K562 (cell line): ENCODE results near the gene ZSWIM4. TPM values are rescaled to one million over a fixed set of nuclear protein-coding genes. Genes with fewer than 3 reads are reported as not detected.

ENCODE experiments used
- CTCF ChIP-seq, 3 experiments: IDR thresholded peaks in 2 of 3; conservative IDR thresholded peaks in 1 of 3; 2 replicates each; pipeline ENCODE4 v1.5.1; 2011 to 2012; ENCODE audit warnings: low read length in 3 of 3, mild to moderate bottlenecking in 3 of 3, control low read depth in 2 of 3, improper control_type of control experiment in 1 of 3, inconsistent platforms in 1 of 3, low read depth in 1 of 3, mixed read lengths in 1 of 3, moderate library complexity in 1 of 3; ENCODE audit not compliant: insufficient read depth in 2 of 3
- HDAC1 ChIP-seq, 2 experiments: fragments of 450-650 bp; IDR thresholded peaks; 2 replicates each; pipeline ENCODE4 v1.6.1; 2016 to 2017; ENCODE audit warnings: inconsistent platforms in 1 of 2, mild to moderate bottlenecking in 1 of 2, moderate library complexity in 1 of 2
- NCOA1 ChIP-seq: fragments of 450-650 bp; IDR thresholded peaks from 2 replicates; pipeline ENCODE4 v1.6.1; 2016; ENCODE audit warnings: low read depth
- NR2C1 ChIP-seq, 2 experiments: fragments of 450-650 bp; IDR thresholded peaks; 2 replicates each; pipeline ENCODE4 v1.6.1; 2017; ENCODE audit warnings: mild to moderate bottlenecking in 2 of 2, antibody characterized with exemption in 1 of 2, inconsistent platforms in 1 of 2, missing compliant biosample characterization in 1 of 2, missing genetic modification characterization in 1 of 2
- NR4A1 ChIP-seq, 2 experiments: fragments of 250-450 bp in 1 of 2; fragments of 450-650 bp in 1 of 2; sonication (Bioruptor Pico) in 1 of 2; IDR thresholded peaks; 2 replicates each; pipeline versions ENCODE4 v1.4.0 to v1.6.1; 2016 to 2020; ENCODE audit warnings: mild to moderate bottlenecking in 2 of 2, missing compliant biosample characterization in 1 of 2, missing genetic modification characterization in 1 of 2, moderate library complexity in 1 of 2
- POLR2B ChIP-seq: fragments of 450-650 bp; IDR thresholded peaks from 2 replicates; pipeline ENCODE4 v1.6.1; 2018; ENCODE audit warnings: low read depth; ENCODE audit not compliant: partially characterized antibody
- SIX5 ChIP-seq, 2 experiments: IDR thresholded peaks; 2 replicates each; pipeline ENCODE4 v1.6.1; 2011; ENCODE audit warnings: low read length in 2 of 2, borderline replicate concordance in 1 of 2, low read depth in 1 of 2, mild to moderate bottlenecking in 1 of 2, moderate library complexity in 1 of 2; ENCODE audit not compliant: insufficient read depth in 1 of 2
- ZNF589 ChIP-seq: fragments of 200-800 bp; sonication (Bioruptor generic); IDR thresholded peaks from 2 replicates; pipeline ENCODE4 v1.6.1; 2016; ENCODE audit warnings: low read depth, missing genetic modification characterization, missing compliant biosample characterization
- ZNF79 ChIP-seq: fragments of 250-450 bp; sonication (Bioruptor Pico); IDR thresholded peaks from 2 replicates; pipeline ENCODE4 v1.4.0; 2020; ENCODE audit warnings: low read depth, mild to moderate bottlenecking, moderate library complexity
- polyA plus RNA-seq, 8 experiments: library from polyadenylated mRNA; depleted of rRNA in 4 of 8; stranded (reverse) in 5 of 8; unstranded in 3 of 8; fragments of >200 nt; fragmentation: Nextera tagmentation in 2 of 8; fragmentation: Illumina TruSeq in 1 of 8; extraction: Ambion mirVana in 2 of 8; extraction: Trizol in 1 of 8; gene quantifications; 2 replicates each; pipeline versions ENCODE4 v1.2.1 to v1.2.3, GENCODE V29; 2011 to 2014; ENCODE audit warnings: inconsistent platforms in 1 of 8, missing spikeins in 1 of 8
- total RNA-seq, 7 experiments: library from RNA; depleted of rRNA in 6 of 7; stranded (reverse); fragments of >200 nt in 6 of 7; fragmentation: Illumina TruSeq in 2 of 7; extraction: Trizol in 2 of 7; gene quantifications; 2 replicates each; pipeline versions ENCODE4 v1.2.1 to v1.2.3, GENCODE V29; 2011 to 2021; ENCODE audit warnings: low replicate concordance in 1 of 7
- TF ChIP-seq, protein P1 (sequence below): fragments of 200-600 bp; sonication (generic); IDR thresholded peaks from one replicate; pipeline ENCODE4 v1.6.1; 2012; ENCODE audit warnings: mild to moderate bottlenecking, low read depth, low read length, inconsistent platforms

Gene ZSWIM4
- total and polyA plus RNA-seq, 9 of the 15 experiments (the other 6 are each of a cell fraction or from before 2014, with no cell fraction given): 0.25 to 3.7 (median 0.79) TPM; not detected in 2

DNA sequence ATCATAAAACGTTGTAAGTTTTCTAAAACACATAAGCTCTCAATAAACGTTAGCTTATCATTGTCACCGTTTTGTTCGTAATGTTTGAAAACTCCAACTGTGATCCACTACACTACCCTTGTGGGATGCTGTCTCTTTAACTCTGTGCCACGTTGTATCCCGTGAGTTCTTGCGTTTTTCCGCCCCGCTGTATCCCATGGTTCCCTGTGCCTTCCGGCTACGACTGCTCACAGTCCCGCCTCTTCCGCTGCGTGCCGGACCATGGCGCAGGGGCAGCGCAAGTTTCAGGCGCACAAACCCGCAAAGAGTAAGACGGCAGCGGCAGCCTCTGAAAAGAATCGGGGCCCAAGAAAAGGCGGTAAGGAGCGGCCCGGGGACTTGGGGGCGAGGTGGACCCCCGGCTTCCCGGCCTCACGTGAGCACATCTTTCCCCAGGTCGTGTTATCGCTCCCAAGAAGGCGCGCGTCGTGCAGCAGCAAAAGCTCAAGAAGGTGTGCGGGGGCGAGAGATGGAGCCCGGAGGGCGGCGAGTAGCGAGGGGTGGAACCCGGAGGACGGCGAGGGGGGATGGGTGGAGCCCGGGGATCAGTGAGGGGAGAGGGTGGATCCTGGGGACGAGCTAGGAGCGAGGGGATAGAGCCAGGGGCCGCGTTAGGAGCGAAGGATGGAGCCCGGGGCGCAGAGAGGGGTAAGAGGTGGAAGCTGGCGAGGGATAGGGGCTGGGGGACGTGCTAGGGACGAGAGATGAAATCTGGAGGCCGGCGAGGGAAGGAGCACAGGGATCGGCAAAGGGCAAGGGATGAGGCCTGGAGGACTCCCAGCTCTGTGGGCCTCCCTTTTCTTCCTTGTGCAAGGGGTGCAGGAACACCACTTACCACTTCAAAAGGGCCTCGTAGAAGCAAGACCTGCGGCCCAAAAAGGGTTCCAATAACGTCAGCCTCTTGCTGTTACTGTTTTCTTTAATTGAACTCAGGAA, 20.7 kb upstream of the ZSWIM4 start, which contains the start of gene C19orf53 (continued):
- TF ChIP-seq CTCF (IDR thresholded peaks at IDR 0.05 in 2 of 3, conservative IDR thresholded peaks at IDR 0.05 in 1 of 3; ENCODE audit: insufficient read depth in 2 of 3, low read depth in 1 of 3, low read length in 3 of 3) (no peak; a peak in 1 of 6 replicates), ZNF79 (CRISPR knock-in tag) (no peak), NR4A1 (CRISPR knock-in tag; IDR thresholded peaks at IDR 0.05) (no peak), NR4A1 (tag; IDR thresholded peaks at IDR 0.05) (0 out of 2 replicates have a peak, but pooled peaks have one; percentile 19), SIX5 (IDR thresholded peaks at IDR 0.05; ENCODE audit: borderline replicate concordance in 1 of 2, insufficient read depth in 1 of 2, low read depth in 1 of 2, low read length in 2 of 2) (peak; percentile 97 to 98), ZNF589 (peak; percentile 63; the same call in 1 of the 2 replicates), NCOA1 (peak; percentile 67; the same call in 1 of the 2 replicates), POLR2B (peak; percentile 96), NR2C1 (IDR thresholded peaks at IDR 0.05) (peak; percentile 69; the same call in 1 of the 2 replicates), NR2C1 (tag; IDR thresholded peaks at IDR 0.05) (peak; percentile 85), HDAC1 (IDR thresholded peaks at IDR 0.05) (peak in 1 of 2 experiments; percentile 88; a peak in 2 of 4 replicates)
- TF ChIP-seq, protein P1, sequence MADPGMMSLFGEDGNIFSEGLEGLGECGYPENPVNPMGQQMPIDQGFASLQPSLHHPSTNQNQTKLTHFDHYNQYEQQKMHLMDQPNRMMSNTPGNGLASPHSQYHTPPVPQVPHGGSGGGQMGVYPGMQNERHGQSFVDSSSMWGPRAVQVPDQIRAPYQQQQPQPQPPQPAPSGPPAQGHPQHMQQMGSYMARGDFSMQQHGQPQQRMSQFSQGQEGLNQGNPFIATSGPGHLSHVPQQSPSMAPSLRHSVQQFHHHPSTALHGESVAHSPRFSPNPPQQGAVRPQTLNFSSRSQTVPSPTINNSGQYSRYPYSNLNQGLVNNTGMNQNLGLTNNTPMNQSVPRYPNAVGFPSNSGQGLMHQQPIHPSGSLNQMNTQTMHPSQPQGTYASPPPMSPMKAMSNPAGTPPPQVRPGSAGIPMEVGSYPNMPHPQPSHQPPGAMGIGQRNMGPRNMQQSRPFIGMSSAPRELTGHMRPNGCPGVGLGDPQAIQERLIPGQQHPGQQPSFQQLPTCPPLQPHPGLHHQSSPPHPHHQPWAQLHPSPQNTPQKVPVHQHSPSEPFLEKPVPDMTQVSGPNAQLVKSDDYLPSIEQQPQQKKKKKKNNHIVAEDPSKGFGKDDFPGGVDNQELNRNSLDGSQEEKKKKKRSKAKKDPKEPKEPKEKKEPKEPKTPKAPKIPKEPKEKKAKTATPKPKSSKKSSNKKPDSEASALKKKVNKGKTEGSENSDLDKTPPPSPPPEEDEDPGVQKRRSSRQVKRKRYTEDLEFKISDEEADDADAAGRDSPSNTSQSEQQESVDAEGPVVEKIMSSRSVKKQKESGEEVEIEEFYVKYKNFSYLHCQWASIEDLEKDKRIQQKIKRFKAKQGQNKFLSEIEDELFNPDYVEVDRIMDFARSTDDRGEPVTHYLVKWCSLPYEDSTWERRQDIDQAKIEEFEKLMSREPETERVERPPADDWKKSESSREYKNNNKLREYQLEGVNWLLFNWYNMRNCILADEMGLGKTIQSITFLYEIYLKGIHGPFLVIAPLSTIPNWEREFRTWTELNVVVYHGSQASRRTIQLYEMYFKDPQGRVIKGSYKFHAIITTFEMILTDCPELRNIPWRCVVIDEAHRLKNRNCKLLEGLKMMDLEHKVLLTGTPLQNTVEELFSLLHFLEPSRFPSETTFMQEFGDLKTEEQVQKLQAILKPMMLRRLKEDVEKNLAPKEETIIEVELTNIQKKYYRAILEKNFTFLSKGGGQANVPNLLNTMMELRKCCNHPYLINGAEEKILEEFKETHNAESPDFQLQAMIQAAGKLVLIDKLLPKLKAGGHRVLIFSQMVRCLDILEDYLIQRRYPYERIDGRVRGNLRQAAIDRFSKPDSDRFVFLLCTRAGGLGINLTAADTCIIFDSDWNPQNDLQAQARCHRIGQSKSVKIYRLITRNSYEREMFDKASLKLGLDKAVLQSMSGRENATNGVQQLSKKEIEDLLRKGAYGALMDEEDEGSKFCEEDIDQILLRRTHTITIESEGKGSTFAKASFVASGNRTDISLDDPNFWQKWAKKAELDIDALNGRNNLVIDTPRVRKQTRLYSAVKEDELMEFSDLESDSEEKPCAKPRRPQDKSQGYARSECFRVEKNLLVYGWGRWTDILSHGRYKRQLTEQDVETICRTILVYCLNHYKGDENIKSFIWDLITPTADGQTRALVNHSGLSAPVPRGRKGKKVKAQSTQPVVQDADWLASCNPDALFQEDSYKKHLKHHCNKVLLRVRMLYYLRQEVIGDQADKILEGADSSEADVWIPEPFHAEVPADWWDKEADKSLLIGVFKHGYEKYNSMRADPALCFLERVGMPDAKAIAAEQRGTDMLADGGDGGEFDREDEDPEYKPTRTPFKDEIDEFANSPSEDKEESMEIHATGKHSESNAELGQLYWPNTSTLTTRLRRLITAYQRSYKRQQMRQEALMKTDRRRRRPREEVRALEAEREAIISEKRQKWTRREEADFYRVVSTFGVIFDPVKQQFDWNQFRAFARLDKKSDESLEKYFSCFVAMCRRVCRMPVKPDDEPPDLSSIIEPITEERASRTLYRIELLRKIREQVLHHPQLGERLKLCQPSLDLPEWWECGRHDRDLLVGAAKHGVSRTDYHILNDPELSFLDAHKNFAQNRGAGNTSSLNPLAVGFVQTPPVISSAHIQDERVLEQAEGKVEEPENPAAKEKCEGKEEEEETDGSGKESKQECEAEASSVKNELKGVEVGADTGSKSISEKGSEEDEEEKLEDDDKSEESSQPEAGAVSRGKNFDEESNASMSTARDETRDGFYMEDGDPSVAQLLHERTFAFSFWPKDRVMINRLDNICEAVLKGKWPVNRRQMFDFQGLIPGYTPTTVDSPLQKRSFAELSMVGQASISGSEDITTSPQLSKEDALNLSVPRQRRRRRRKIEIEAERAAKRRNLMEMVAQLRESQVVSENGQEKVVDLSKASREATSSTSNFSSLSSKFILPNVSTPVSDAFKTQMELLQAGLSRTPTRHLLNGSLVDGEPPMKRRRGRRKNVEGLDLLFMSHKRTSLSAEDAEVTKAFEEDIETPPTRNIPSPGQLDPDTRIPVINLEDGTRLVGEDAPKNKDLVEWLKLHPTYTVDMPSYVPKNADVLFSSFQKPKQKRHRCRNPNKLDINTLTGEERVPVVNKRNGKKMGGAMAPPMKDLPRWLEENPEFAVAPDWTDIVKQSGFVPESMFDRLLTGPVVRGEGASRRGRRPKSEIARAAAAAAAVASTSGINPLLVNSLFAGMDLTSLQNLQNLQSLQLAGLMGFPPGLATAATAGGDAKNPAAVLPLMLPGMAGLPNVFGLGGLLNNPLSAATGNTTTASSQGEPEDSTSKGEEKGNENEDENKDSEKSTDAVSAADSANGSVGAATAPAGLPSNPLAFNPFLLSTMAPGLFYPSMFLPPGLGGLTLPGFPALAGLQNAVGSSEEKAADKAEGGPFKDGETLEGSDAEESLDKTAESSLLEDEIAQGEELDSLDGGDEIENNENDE: no peak
